SKM-1 treated with dmso at 0.1 percent for 144 hours (cell line): ENCODE measurements around the gene SOST.

Source experiments
- DNase-seq: peaks from one replicate; lab custom pipeline; 2025; ENCODE audit not compliant: unreplicated experiment; lab: John Stamatoyannopoulos, UW

Gene SOST

DNA sequence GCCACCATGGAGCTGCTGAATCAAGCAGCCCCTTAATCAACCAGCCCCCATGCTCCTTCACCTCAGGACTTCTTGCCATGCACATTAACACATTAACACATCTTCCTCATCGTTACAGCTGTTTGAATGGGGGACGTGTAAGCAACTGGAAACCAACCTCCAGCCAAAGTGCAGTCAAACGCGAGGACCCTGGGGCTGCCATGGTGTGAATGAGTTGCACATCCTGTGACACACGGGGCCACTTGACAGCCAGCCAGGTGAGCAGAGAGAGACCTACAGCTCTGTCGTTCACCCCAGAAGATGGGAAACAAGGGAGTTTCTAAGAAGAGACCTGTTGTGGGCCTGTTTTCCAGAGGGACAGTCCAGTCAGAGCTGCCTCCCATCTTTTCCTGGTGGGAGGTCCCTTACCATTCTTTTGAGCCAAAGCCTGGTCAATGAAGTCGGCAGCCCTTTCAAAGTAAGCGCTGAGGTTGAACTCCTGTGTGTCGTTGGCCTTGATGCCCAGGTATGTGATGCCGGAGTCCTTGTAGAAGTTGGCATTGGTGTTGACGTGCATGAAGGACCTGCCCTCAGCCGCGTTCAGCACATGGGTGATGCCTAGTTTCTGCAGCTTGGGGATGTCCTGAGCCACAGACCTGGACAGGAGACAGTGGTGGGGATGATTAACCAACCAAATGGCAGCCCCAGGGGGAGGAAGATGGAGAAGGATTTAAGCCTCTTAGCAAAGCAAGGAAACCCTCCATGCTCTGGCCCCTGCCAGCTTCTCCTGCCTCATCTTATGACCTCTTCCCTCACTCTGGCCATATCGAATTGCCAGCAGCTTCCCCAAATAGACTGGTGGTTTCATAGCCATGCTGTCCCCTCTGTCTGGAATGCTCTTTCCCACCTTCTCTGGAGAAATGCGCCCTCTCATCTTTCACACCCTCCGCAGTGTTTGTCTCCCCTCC lies 16.0 kb upstream of the SOST start:
- DNase-seq, result no peak

GRCh38 chr17:43772877-43773648 lies 14.5 kb upstream of the SOST start:
- peak; percentile 96 for DNase-seq

DNA sequence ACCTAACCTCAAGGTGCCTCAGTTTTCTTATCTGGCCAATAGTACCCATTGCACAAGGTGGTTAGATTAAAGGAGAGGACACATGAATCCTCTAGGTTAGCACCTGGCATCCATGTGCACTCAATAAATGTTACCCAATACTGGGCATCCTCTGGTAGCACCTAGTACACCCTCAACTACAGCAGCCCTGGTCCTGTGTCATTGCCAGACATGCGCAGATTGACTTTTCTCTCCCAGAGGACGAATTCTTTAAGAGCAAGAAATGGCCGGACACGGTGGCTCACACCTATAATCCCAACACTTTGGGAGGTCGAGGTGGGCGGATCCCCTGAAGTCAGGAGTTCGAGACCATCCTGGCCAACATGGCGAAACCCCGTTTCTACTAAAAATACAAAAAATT lies 12.9 kb upstream of the SOST start:
- no peak for DNase-seq

DNA sequence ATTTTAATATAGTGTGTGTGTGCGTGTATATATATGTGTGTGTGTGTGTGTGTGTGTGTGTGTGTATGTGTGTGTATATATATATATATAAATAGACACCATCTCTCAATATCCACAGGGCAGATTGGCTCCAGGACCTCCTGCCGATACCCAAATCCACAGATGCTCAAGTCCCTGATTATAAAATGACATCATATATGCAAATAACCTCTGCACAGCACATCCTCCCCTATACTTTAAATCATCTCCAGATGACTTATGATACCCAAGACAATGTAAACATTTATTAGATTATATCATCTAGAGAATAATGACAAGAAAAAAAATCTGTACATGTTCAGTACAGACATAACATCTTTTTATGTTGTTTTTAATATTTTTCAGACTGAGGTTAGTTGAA lies 12.4 kb upstream of the SOST start:
- DNase-seq, result no peak

- DNase-seq, result no peak
Measured at GRCh38 chr17:43769859-43770258, 11.3 kb upstream of the SOST start.

DNA sequence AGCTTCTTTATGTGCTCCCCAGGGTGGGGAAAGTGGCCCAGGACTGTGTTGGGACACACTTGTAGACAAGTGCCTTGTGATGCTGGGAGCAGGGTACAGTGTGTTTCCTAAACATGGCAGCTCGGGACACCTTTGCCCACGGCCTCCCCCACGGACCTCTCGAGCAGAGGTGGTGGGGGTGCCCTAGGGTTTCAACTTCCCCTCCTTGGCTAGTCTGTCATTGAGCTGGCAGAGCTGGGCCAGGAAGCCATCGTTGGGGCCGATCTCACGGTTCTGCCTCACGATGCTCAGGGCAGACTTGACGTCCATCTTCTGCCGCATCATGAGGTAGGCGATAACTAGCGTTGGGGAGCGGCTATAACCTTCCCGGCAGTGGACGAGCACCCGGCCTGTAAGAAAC lies 10.8 kb upstream of the SOST start:
- DNase-seq, result no peak

GRCh38 chr17:43768943-43769342 lies 10.4 kb upstream of the SOST start:
- no peak for DNase-seq

GRCh38 chr17:43768382-43768781 lies 9.8 kb upstream of the SOST start:
- DNase-seq, result peak; percentile 91

DNA sequence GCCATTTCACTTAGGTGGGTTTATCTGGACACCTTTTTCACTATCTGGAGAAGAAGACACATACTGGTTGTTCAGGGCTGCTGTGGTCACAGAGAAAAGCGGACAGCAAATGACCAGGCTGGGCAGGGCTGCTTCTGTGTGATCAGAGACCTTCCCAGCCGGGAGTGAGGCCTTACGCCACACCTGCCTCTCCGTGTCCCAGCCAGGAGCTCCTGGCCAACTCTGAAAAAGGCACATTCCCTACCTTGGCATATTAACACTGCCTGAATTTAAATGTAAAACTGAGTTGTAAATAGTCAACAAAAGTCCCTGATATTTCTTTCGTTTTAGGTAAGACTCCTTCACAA lies 9.1 kb upstream of the SOST start:
- DNase-seq, result no peak

GRCh38 chr17:43767053-43767712 lies 8.6 kb upstream of the SOST start:
- no peak for DNase-seq

DNA sequence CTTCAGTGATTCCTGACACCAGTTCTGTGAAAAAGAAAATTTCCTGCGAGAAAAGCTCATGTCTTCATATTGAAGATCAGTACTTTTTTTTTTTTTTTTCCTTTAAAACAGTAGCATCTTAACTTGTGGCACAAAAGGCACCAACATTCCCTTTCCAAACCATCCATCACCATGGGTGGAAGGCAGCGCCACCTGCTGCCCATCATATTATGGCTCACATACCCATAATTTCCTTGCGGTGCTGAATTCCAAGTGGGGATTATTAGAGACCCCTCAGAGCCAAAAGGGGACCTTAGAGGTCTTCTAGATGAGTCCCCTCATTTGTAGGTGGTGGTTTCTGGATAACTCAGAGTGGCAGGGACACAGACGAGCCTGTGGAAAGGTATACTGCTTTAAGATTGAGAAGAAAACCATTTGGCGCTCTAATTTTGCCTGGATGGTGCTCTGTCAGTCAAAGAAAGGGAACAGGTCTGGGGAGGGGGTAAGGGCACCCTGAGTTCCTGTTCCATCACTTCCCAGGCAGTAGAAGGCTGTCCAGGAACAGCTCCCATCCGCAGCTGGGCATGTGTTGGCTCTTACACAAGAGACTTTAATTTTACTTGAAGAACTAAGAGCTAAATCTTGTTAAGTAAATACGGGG lies 7.9 kb upstream of the SOST start:
- no peak for DNase-seq

GRCh38 chr17:43760254-43760852 lies 1.8 kb upstream of the SOST start:
- DNase-seq, result peak; percentile 76

GRCh38 chr17:43759836-43760235 lies 1.2 kb upstream of the SOST start:
- DNase-seq, result no peak

DNA sequence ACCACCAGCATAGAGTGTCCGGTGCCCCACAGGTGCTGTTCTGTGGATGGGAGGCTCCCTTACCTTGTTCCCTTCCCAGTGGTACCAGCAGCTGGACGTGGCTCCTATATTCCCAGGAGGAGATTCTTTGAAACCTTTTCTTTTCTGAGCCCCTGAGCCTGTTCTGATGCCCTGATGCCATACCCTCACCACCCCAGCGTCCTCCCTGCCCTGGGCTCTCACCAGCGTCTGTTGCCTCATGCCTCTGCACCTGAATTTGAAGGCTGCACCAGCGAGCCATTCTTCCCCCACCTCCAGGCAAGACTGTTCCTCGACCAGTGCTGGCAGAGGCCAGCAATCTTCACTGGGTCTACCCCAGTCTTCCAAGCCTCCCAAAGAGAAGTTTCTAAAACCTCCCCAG lies 505 bp downstream of the SOST start:
- no peak for DNase-seq

DNA sequence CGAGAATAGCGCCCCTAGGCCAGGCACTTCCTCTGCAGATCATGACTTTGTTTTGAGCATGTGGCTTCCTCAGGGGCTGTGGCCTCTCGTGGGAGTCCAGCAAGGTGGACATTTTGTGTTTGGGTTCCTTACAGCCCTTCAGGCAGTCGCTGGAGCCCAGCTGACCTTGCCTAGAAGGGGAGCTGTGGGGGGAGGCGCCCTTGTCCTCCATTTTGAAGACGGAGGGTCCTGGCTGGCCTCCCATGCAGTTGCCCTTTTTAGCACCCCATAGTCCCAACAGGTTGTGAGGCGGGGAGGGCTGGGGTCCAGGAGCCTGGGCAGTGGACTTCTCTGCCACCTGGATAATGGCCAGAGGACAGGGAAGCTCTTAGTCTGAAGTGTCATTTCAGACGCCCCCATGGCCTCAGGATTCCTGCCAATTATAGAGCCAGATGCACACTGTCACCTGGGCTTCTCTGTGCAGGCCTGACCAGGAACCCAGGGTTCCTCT lies 1.4 kb downstream of the SOST start:
- no peak for DNase-seq

- DNase-seq, result no peak
Measured at GRCh38 chr17:43756201-43756600, 2.4 kb downstream of the SOST start.

GRCh38 chr17:43755389-43755875 lies 3.2 kb downstream of the SOST start:
- no peak for DNase-seq

GRCh38 chr17:43754947-43755346 lies 3.6 kb downstream of the SOST start:
- DNase-seq, result no peak

GRCh38 chr17:43753493-43754129 lies 5.0 kb downstream of the SOST start:
- DNase-seq, result no peak

GRCh38 chr17:43750153-43750552 lies 8.4 kb downstream of the SOST start:
- no peak for DNase-seq
